Stimulated activated CD8-positive, alpha-beta memory T cell treated with anti-CD3 and anti-CD28 coated beads, Interleukin-12 subunit alpha, Interleukin-12 subunit beta, amount 100 ng/mL, for 1 hour (primary cell): ENCODE results near the gene NSMF.
"Not testable (repeated sequence)": the region's sequence is repeated elsewhere in the genome, so short reads cannot be mapped to it uniquely, and the experiment has no call there.

Source experiments
- DNase-seq: peaks from one replicate; pipeline ENCODE4 v3.0.0-alpha.2; 2020; ENCODE audit warnings: low read depth

The NSMF gene

GRCh38 chr9:137412431-137412830, 46.7 kb downstream of the NSMF start:
- DNase-seq = no peak

DNA sequence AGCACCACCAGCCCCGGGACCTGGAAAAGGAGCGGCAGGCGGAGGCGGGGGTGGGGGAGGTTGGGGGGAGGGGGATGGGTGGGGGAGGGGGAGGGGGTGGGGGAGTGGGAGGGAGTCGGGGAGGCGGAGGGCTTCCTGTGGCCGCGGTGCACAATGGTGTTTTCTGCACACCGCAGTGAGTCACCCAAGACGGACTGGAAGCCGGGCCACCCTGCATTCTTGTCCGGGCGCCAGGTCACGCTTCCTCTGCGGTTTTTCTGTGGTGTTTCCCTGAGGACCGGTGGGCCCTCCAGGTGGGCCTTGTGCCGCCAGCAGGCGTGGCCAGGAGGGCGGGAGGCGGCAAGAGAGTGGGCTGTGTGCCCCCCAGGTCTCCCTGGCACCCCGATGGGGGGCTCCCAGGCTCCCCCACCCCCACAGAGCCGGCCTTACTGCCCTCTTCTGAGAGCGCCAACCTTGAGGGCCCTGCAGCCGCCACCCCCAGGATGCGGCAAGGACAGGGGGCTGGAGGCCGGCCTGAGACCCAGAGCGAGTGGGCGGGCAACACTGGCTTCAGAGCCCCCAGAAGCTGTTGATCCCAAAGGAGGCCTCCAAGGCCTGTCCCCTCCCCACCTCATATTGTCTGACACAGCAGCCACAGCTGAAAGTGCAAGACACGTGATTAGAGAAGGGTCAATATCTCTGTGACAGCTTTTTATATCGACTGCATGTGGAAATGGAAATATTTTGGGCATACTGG, 47.3 kb downstream of the NSMF start:
- no peak for DNase-seq

GRCh38 chr9:137411260-137411644, 47.9 kb downstream of the NSMF start:
- DNase-seq = no peak

- no peak for DNase-seq
These were observed 48.3 kb downstream of the NSMF start for GRCh38 chr9:137410891-137411249.

DNA sequence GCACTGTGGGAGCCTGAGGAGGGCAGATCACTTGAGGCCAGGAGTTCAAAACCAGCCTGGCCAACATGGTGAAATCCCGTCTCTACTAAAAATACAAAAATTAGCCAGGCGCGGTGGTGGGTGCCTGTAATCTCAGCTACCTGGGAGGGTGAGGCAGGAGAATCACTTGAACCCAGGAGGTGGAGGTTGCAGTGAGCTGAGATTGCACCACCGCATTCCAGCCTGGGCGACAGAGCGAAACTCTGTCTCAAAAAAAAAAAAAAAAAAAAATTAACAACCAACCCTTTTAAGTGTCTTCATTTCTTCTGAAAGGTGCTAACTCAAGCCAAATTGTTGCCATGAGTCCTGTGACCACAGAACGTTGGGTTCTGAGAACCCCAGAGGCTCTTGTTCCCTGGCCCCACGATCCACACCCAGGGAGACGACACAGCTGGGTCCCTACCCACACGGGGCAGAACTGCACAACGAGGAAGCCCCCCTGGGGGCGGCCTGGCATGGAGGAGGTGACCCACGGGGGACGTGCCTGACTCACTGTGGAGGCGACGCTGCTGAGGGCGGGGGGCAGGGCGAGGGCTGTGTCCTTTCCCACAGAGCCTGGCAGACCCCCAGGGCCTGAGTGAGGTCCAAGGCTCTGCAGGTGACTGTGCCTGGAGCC, 48.8 kb downstream of the NSMF start:
- DNase-seq = not testable (repeated sequence)

- no peak for DNase-seq
These were observed 49.6 kb downstream of the NSMF start for GRCh38 chr9:137409515-137409914.

DNA sequence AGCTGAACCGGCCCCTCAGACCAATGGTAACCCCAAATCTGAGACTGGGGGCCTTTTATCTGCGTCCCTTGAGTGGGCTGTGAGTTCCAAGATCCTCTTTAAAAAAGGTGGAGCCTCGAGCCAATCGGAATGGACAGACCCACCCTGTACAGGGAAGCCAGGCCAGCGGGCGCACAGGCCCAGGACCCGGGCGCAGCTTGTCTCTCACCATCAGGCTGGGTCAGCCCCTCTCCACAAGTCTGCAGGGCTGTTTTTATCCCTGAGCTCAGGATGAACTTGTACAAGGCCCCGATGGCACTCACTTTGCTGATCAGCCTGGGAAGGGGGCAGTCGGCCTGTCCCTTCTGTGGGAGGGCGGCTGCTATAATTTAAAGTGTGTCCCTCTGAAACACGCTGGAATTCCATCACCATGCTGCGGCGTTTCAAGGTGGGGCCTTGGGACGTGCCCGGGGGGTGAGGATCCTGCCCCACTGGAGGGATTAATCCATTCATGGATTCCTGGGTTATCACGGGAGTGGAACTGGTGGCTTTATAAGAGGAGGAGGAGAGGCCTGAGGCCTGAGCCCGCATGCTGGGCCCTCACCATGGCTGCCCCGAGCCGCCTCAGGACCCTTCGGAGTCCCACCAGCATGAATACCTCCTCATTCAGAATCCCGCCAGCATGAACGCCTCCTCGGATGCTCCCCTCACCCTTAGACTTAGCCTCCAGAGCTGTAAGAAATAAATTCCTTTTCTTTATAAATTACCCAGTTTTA, 50.3 kb downstream of the NSMF start:
- no peak for DNase-seq

DNA sequence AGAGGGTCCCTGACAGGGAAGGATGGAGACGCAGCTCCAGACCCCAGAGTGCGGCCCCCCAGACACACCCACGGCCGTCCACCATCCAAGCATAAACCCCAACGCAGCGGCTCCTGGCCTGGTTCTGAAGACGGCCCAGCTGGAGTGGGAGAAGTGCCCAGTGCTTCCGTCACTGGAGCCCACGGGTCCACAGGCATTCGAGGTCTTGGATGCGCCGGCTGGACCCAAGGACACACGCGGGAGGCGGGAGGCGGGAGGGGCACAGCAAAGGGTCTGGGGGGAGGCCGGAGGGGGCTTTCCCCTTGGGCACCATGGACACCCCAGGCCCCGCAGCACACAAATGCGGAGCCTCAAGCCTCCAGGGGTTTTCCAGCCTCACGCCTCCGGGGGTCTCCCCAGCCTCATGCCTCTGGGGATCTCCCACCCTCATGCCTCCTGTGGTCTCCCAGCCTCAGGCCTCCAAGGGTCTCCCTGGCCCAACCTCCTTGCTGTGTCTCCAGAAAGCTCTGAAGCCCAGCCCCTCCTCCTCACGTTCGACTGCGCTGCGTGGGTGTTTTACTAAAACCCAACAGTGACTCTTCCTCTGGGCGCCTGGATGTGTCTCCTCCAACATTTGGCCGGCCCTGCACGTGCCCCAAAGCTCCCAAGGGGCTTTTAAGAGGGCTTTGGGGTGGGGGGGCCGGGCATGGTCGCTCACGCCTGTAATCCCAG, 51.4 kb downstream of the NSMF start:
- DNase-seq = no peak

- DNase-seq = no peak
These were observed 52.1 kb downstream of the NSMF start for GRCh38 chr9:137406876-137407589.

DNA sequence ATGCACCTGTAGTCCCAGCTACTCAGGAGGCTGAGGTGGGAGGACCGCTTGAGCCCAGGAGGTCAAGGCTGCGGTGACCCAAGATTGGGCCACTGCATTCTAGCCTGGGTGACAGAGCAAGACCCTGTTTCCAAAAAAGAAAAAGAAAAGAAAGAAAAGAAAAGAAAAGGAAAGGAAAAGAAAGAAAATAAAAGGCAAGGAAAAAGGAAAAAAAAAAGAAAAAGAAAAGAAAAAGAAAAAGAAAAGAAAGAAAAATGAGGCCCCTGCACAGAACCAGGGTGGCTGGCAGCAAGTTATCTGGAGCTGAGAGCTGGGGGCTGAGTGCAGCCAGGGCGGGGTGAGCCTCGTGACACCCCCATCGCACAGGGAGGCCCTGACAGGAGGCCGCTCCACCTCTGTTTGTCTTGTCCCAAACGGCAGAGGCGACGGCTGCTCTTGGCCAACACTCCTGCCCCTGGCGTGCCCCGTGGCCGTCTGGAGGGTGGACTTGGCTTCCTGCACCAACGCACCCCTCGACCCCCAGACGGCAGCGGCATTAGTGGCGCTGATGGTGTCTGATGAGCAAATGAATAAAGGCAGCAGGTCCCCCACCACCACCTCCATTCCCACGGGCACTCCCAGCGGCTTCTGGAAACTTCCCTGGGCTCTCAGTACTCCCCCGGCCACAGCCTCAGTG, 52.9 kb downstream of the NSMF start:
- DNase-seq = no peak

DNA sequence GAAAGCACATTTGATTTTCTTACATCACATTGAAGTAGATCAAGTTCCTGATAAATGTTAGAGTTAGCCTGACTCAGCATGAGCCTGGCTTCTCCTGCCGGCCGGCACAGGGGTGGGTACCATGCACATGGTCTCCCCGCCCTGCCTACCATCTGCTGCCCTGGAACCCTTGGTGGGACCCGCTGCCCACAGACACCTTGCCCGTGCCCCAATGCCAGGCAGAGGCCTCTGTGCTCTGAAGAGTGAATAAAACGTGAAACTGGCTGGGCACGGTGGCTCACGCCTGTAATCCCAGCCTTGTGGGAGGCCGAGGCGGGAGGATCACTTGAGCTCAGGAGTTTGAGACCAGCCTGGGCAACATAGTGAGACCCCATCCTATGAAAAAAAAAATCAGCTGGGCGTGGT, 53.5 kb downstream of the NSMF start:
- no peak for DNase-seq

- no peak for DNase-seq
These were observed 54.1 kb downstream of the NSMF start for GRCh38 chr9:137404961-137405567.

DNA sequence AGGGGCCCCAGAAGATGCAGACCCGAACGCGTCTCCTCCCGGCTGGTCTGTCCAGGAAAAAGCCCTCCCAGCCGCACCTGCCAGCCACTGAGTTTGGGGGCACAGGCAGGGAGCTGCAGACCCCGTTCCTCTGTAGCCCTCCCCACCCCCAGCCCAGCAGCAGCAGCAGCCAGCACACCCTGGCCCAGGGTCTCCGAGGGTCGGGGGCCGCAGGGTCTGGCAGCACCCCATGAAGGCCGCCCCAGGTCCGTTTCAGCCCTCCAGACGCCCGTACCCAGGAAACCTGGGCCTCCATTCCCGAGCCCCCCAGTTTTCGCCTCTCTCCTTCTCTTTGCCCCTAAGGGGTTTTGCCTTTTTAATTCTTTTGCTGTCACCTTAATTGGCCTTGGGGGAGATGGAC, 55.9 kb downstream of the NSMF start:
- no peak for DNase-seq

- no peak for DNase-seq
These were observed 56.4 kb downstream of the NSMF start for GRCh38 chr9:137402746-137403145.

DNA sequence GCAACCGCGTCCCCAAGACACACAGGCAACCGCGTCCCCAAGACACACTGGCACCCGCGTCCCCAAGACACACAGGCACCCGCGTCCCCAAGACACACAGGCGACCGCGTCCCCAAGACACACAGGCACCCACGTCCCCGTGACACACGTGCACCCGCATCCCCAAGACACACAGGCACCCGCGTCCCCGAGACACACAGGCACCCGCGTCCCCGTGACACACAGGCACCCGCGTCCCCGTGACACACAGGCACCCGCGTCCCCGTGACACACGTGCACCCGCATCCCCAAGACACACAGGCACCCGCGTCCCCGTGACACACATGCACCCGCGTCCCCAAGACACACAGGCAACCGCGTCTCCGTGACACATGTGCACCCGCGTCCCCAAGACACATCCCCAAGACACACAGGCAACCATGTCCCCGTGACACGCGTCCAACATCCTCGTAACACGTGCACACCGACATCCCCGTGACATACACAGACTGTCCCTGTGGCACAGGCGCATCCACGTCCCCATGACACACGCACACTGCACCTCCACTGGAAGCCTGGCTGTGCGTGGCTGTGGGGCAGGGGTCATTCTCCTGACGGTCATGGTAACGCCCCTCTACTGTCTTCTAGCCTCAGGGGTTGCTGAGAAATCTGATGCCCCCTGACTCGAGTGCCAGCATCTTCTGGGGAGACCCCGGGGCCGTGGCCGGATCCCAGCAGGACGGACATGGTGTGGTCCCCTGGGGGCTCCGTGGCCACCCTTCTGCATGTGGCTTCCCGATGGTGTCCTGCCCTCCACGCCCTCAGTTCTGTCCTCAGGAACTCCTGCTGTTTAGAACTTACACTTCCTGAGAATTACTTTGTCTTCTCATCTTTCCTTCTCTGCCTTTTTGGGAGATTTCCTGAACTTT, 60.3 kb downstream of the NSMF start:
- no peak for DNase-seq

DNA sequence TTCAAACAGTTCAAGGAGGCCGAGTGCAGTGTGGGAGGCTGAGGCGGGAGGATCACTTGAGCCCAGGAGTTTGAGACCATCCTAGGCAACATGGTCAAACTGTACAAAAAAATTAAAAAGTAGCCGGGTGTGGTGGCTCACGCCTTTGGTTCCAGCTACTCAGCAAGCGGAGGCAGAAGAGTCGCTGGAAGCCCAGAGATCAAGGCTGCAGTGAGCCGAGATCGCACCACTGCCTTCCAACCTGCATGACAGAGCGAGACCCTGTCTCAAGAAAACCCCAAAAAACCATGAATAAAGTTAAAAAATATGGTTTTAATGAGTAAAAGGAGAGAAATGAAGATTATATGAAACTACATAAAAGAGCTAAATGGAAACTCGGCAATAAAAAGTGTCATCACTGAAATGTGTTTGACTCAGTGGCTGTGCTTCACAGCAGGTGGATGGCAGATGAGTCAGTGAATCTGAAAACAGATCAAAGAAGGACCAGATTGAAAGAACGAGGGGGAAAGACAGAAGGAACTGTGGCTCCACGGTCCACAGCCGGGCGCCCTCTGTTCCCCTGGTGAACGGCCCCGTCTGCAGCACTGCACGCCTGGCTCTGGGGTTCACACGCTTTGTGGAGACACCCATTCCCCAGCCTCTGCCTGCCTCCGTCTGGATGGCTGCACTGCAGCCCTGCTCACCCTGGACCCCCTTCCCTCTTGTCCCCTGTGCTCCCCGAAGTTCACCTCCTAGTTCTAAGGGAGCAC, 61.3 kb downstream of the NSMF start:
- no peak for DNase-seq
